Esophagus squamous epithelium (tissue), 4 donors: Measurements from ENCODE around the gene ARHGAP42.

Source experiments
- CTCF ChIP-seq, 6 experiments: fragments of 450-650 bp in 4 of 6; fragments of 200-600 bp in 2 of 6; sonication (generic) in 2 of 6; IDR thresholded peaks; one replicate each; pipeline ENCODE4 v1.5.1; 2016 to 2019; ENCODE audit warnings: antibody characterized with exemption in 6 of 6, mild to moderate bottlenecking in 4 of 6, moderate library complexity in 4 of 6
- POLR2A ChIP-seq, 4 donors: fragments of 450-650 bp; IDR thresholded peaks; one replicate each; pipeline ENCODE4 v1.6.1; 2017; ENCODE audit warnings: antibody characterized with exemption in 4 of 4, mild to moderate bottlenecking in 4 of 4, moderate library complexity in 3 of 4

DNA sequence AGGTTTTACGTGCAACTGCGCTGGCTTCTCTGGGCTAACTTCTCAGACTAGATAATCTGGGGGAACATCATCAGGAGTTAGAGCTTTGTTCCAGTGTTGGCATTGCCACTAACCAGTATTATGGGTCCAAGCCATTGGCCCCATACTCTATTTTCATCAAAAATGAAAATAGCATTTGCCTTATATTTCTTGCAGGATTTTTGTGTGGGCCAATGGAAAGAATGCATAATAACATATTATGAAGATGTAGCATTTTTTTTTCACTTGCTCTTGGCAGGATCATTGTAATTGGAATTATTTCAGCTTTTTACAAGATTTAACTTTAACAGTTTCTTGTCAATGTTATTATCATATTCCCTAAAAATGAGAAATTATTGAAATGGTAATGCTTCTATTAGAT lies 16.1 kb downstream of the ARHGAP42 start:
- TF ChIP-seq CTCF (IDR thresholded peaks at IDR 0.05), result no peak
- TF ChIP-seq POLR2A (IDR thresholded peaks at IDR 0.05), result no peak
